Measurements from ENCODE around the gene FAM168B.

DNA sequence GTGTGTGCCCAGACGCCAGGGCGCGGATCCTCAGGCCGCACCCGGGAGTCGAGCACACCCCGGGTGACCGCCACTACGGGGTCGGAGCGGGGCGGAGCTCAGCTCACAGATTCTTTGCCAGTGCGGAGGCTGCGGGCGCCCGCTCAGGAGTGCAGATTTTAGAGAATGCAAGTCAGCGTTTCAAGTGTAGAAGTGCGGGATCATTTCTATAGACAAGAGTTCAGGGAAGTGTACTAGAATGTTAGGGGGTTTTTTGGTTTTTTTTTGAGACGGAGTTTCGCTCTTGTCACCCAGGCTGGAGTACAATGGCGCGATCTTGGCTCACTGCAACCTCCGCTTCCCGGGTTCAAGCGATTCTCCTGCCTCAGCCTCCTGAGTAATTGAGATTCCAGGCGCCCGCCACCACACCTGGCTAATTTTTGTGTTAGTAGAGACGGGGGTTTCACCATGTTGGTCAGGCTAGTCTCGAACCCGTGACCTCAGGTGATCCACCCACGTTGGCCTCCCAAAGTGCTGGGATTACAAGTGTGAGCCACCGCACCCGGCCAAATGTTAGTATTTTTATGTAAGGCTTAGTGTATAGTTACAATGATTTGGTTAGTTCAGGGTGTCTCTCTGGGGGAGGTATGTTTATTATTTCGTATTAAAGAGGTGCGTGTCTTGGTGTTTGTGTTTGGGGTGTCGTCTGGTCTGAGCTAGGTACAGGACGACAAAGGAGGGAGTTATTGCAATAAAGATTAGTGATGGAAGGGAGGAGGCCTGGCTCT, 619 bp upstream of the FAM168B start:
- TF ChIP-seq, protein P1, sequence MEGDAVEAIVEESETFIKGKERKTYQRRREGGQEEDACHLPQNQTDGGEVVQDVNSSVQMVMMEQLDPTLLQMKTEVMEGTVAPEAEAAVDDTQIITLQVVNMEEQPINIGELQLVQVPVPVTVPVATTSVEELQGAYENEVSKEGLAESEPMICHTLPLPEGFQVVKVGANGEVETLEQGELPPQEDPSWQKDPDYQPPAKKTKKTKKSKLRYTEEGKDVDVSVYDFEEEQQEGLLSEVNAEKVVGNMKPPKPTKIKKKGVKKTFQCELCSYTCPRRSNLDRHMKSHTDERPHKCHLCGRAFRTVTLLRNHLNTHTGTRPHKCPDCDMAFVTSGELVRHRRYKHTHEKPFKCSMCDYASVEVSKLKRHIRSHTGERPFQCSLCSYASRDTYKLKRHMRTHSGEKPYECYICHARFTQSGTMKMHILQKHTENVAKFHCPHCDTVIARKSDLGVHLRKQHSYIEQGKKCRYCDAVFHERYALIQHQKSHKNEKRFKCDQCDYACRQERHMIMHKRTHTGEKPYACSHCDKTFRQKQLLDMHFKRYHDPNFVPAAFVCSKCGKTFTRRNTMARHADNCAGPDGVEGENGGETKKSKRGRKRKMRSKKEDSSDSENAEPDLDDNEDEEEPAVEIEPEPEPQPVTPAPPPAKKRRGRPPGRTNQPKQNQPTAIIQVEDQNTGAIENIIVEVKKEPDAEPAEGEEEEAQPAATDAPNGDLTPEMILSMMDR (IDR thresholded peaks at IDR 0.05) = no peak
- TF ChIP-seq CEBPB (IDR thresholded peaks at IDR 0.05) (no peak), POLR2A (IDR thresholded peaks at IDR 0.05; ENCODE audit: low read length) (no peak), SMC3 (IDR thresholded peaks at IDR 0.05) (no peak), ZFP36 (IDR thresholded peaks at IDR 0.05; ENCODE audit: borderline replicate concordance, partially characterized antibody) (no peak), JUNB (IDR thresholded peaks at IDR 0.05) (no peak), POLR2AphosphoS2 (conservative IDR thresholded peaks at IDR 0.05; ENCODE audit: low read length) (no peak), HDAC2 (IDR thresholded peaks at IDR 0.05) (peak; percentile 25; the same call in 1 of the 2 replicates), RFX5 (IDR thresholded peaks at IDR 0.05) (no peak)
- TF ChIP-seq, protein P2, sequence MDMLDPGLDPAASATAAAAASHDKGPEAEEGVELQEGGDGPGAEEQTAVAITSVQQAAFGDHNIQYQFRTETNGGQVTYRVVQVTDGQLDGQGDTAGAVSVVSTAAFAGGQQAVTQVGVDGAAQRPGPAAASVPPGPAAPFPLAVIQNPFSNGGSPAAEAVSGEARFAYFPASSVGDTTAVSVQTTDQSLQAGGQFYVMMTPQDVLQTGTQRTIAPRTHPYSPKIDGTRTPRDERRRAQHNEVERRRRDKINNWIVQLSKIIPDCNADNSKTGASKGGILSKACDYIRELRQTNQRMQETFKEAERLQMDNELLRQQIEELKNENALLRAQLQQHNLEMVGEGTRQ (IDR thresholded peaks at IDR 0.05) = no peak
- TF ChIP-seq, protein P3, sequence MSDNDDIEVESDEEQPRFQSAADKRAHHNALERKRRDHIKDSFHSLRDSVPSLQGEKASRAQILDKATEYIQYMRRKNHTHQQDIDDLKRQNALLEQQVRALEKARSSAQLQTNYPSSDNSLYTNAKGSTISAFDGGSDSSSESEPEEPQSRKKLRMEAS (IDR thresholded peaks at IDR 0.05) = no peak

All from A549 (cell line).